ENCODE data around the gene PHETA1.

PHETA1 gene

GRCh38 chr12:111368291-111368787 lies 556 bp downstream of the PHETA1 start:
- no peak for DNase-seq

GRCh38 chr12:111367661-111368221 lies 1.2 kb downstream of the PHETA1 start:
- no peak for DNase-seq

GRCh38 chr12:111366583-111366982 lies 2.3 kb downstream of the PHETA1 start:
- no peak for DNase-seq

GRCh38 chr12:111366075-111366474 lies 2.8 kb downstream of the PHETA1 start:
- DNase-seq, result no peak

- DNase-seq, result no peak
Measured at GRCh38 chr12:111363578-111363977, 5.3 kb downstream of the PHETA1 start.

GRCh38 chr12:111362687-111363475 lies 6.0 kb downstream of the PHETA1 start:
- DNase-seq, result no peak

GRCh38 chr12:111361717-111362576 lies 6.9 kb downstream of the PHETA1 start:
- no peak for DNase-seq

- DNase-seq, result no peak
Measured at GRCh38 chr12:111361073-111361716, 7.7 kb downstream of the PHETA1 start.

- DNase-seq, result no peak
Measured at GRCh38 chr12:111360325-111360930, 8.5 kb downstream of the PHETA1 start.

GRCh38 chr12:111359914-111360276 lies 9.0 kb downstream of the PHETA1 start:
- no peak for DNase-seq

- DNase-seq, result no peak
Measured at GRCh38 chr12:111359231-111359913, 9.5 kb downstream of the PHETA1 start.

GRCh38 chr12:111355201-111355925 lies 13.5 kb downstream of the PHETA1 start:
- DNase-seq, result no peak

- no peak for DNase-seq
Measured at GRCh38 chr12:111354511-111354910, 14.4 kb downstream of the PHETA1 start.

GRCh38 chr12:111353603-111354295 lies 15.1 kb downstream of the PHETA1 start:
- DNase-seq, result no peak

GRCh38 chr12:111353026-111353425 lies 15.9 kb downstream of the PHETA1 start:
- DNase-seq, result no peak

GRCh38 chr12:111352296-111352993 lies 16.4 kb downstream of the PHETA1 start:
- no peak for DNase-seq

- no peak for DNase-seq
Measured at GRCh38 chr12:111351026-111351425, 17.9 kb downstream of the PHETA1 start.

- no peak for DNase-seq
Measured at GRCh38 chr12:111349748-111350520, 19.0 kb downstream of the PHETA1 start.

- no peak for DNase-seq
Measured at GRCh38 chr12:111349101-111349747, 19.7 kb downstream of the PHETA1 start.

Data from stimulated activated CD4-positive, alpha-beta T cell treated with anti-CD3 and anti-CD28 coated beads, Interleukin-4, amount 100 ng/mL, for 1 hour (primary cell).